Loucy (cell line): ENCODE measurements around the gene UNC79.

Experiments
- CTCF ChIP-seq: fragments of 200-600 bp; sonication (generic); conservative IDR thresholded peaks from 2 replicates; pipeline ENCODE4 v1.5.1; 2014; ENCODE audit warnings: mild to moderate bottlenecking, antibody characterized with exemption, low read length
- EZH2phosphoT487 ChIP-seq: fragments of 200-600 bp; IDR thresholded peaks from 2 replicates; pipeline ENCODE4 v1.6.1; 2018; ENCODE audit warnings: antibody characterized with exemption, mild to moderate bottlenecking, moderate library complexity, borderline replicate concordance

- TF ChIP-seq CTCF (no peak), EZH2phosphoT487 (no peak)
Observed at GRCh38 chr14:93663317-93663716, 232.6 kb downstream of the UNC79 start.
